Measurements from ENCODE around the gene GPD2.

Gene GPD2

DNA sequence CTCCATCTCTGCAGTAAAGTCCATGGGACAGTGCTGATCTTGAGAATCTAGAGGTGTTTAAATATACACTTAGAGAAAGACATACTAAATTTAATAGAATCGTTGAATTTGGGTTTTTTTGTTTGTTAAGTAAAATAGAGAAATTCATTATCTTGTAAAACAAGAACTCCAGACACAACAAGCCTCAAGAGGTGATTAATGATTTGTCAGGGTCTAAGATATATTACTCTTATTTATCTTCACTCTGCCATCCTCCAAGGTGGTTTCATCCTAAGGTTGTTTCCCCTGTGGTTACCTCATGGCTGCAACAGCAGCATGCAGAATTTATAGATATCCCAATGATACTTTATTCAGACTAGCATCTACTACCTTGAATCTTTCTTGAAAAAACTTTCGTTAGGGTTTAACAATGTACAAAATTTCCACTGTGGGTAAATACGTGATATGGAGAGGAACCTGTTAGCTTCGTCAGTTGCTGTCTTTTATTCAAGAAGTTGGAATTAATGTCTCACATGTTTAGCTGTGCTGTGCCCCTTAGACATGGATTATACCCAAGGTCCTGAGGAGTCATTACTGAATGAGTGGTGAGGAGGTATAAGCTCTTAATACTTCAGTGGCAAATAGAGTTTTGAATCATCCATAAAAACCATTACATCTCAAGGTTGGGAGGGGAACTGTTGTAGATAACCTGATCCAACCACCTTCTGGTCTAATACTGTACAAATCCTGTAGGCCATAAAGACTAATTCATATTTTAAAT, 128.0 kb downstream of the GPD2 start:
- Histone ChIP-seq H3K4me3 (ENCODE audit: low read depth, low read length) (no peak overlapping the region), H3K27ac (ENCODE audit: extremely low read depth, low read depth, low read length) (no peak overlapping the region), H3K4me1 (ENCODE audit: control insufficient read depth, insufficient read depth, low read length) (no peaks in the 10 kb centered on the region), H3K9me3 (ENCODE audit: control insufficient read depth, insufficient read depth, low read depth, low read length) (no peaks in the 10 kb centered on the region), H3K36me3 (ENCODE audit: control insufficient read depth in 2 of 2, insufficient read depth in 1 of 2, low read length in 2 of 2) (no peaks in the 10 kb centered on the region)
- POLR2A ChIA-PET, result no interaction called here
- TF ChIP-seq ZNF184 (tag by site-specific recombination; IDR thresholded peaks at IDR 0.05) (no peak), ZNF112 (tag by site-specific recombination; IDR thresholded peaks at IDR 0.05) (no peak), ZNF48 (tag by site-specific recombination; IDR thresholded peaks at IDR 0.05) (no peak), ZNF692 (tag by site-specific recombination; IDR thresholded peaks at IDR 0.05) (no peak), ZNF341 (tag by site-specific recombination; IDR thresholded peaks at IDR 0.05; ENCODE audit: low read depth) (no peak), ZNF830 (tag by site-specific recombination; IDR thresholded peaks at IDR 0.05; ENCODE audit: low read depth) (no peak), ZSCAN30 (tag by site-specific recombination; IDR thresholded peaks at IDR 0.05) (no peak), ZNF404 (tag by site-specific recombination; IDR thresholded peaks at IDR 0.05) (no peak), BCL11B (tag by site-specific recombination; IDR thresholded peaks at IDR 0.05; ENCODE audit: low read depth) (no peak), KLF10 (tag by site-specific recombination; IDR thresholded peaks at IDR 0.05) (no peak)
- TF ChIP-seq, protein P1, sequence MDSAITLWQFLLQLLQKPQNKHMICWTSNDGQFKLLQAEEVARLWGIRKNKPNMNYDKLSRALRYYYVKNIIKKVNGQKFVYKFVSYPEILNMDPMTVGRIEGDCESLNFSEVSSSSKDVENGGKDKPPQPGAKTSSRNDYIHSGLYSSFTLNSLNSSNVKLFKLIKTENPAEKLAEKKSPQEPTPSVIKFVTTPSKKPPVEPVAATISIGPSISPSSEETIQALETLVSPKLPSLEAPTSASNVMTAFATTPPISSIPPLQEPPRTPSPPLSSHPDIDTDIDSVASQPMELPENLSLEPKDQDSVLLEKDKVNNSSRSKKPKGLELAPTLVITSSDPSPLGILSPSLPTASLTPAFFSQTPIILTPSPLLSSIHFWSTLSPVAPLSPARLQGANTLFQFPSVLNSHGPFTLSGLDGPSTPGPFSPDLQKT (IDR thresholded peaks at IDR 0.05; ENCODE audit: borderline replicate concordance, low read depth, low read length), result no peak
- CTCF ChIA-PET, result interaction anchor here (0.6 kb wide), 1 partner anchor 229 kb away, joined by 3 read pairs; no protein-coding TSS in a partner anchor

DNA sequence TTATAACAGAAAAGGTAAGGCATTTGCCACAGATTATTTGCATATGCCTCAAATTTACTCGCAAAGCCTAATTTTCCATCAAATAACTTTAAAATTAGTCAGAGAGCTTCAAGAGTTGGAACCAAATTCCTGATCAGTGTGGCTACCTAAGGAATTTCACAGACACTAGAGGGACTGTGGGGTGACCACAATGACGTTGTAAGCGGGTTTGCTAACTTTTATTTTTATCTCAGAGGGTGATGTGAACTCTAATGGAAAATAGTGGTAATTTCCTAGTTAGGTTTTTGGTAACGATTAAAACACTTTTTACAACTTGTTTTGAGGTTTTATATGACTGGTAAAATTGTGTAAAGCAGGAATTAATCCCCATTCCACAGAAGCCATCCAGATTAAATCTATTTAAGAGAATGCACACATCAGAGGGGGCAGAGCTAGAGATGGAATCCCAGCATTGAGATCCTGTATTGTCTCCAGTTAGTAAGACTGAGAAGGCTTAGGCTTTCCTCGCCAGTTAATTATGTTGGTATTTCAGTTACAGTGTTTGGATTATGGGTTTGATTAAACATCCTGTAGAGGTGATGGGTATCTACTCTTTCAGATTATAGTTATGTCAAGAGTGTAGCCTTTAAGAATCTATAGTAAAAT, 129.0 kb downstream of the GPD2 start:
- ChIA-PET POLR2A (no interaction called here), CTCF (no interaction called here)
- no peaks in the 10 kb centered on the region for H3K4me1 ChIP-seq (ENCODE audit: control insufficient read depth, insufficient read depth, low read length)
- no peak overlapping the region for H3K27ac ChIP-seq (ENCODE audit: extremely low read depth, low read depth, low read length)
- H3K4me3 ChIP-seq (ENCODE audit: low read depth, low read length), result no peak overlapping the region
- no peaks in the 10 kb centered on the region for H3K9me3 ChIP-seq (ENCODE audit: control insufficient read depth, insufficient read depth, low read depth, low read length)
- TF ChIP-seq, protein P2, sequence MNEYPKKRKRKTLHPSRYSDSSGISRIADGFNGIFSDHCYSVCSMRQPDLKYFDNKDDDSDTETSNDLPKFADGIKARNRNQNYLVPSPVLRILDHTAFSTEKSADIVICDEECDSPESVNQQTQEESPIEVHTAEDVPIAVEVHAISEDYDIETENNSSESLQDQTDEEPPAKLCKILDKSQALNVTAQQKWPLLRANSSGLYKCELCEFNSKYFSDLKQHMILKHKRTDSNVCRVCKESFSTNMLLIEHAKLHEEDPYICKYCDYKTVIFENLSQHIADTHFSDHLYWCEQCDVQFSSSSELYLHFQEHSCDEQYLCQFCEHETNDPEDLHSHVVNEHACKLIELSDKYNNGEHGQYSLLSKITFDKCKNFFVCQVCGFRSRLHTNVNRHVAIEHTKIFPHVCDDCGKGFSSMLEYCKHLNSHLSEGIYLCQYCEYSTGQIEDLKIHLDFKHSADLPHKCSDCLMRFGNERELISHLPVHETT (tag by site-specific recombination; IDR thresholded peaks at IDR 0.05), result no peak
- TF ChIP-seq BCL11A (tag by site-specific recombination; IDR thresholded peaks at IDR 0.05; ENCODE audit: low read depth) (no peak), ZNF677 (tag by site-specific recombination; IDR thresholded peaks at IDR 0.05) (no peak), ZBTB8A (tag by site-specific recombination; IDR thresholded peaks at IDR 0.05) (no peak), GLI4 (tag by site-specific recombination; IDR thresholded peaks at IDR 0.05) (no peak), ZNF473 (tag by site-specific recombination; IDR thresholded peaks at IDR 0.05) (no peak)
- H3K36me3 ChIP-seq (ENCODE audit: control insufficient read depth in 2 of 2, insufficient read depth in 1 of 2, low read length in 2 of 2), result peaks cover 0 to 8% of the 10 kb centered on the region in 2 experiments; a peak in 1 of 3 replicates

- peaks cover 0 to 18% of the 10 kb centered on the region in 2 experiments; a peak in 1 of 3 replicates for H3K36me3 ChIP-seq (ENCODE audit: control insufficient read depth in 2 of 2, insufficient read depth in 1 of 2, low read length in 2 of 2)
- no peaks in the 10 kb centered on the region for H3K9me3 ChIP-seq (ENCODE audit: control insufficient read depth, insufficient read depth, low read depth, low read length)
- ChIA-PET POLR2A (no interaction called here), CTCF (interaction anchor here (0.6 to 0.7 kb wide), 3 partner anchors 23 to 822 kb away, joined by 3 to 8 read pairs (median 3); no protein-coding TSS in a partner anchor)
- H3K27ac ChIP-seq (ENCODE audit: extremely low read depth, low read depth, low read length), result no peak overlapping the region
- H3K4me1 ChIP-seq (ENCODE audit: control insufficient read depth, insufficient read depth, low read length), result no peaks in the 10 kb centered on the region
- H3K4me3 ChIP-seq (ENCODE audit: low read depth, low read length), result no peak overlapping the region
- TF ChIP-seq ZNF26 (tag by site-specific recombination; IDR thresholded peaks at IDR 0.05) (no peak), ZNF701 (tag by site-specific recombination; IDR thresholded peaks at IDR 0.05) (no peak), ZBTB20 (tag by site-specific recombination; IDR thresholded peaks at IDR 0.05) (no peak), SP3 (tag by site-specific recombination; IDR thresholded peaks at IDR 0.05) (no peak)
- TF ChIP-seq, protein P3, sequence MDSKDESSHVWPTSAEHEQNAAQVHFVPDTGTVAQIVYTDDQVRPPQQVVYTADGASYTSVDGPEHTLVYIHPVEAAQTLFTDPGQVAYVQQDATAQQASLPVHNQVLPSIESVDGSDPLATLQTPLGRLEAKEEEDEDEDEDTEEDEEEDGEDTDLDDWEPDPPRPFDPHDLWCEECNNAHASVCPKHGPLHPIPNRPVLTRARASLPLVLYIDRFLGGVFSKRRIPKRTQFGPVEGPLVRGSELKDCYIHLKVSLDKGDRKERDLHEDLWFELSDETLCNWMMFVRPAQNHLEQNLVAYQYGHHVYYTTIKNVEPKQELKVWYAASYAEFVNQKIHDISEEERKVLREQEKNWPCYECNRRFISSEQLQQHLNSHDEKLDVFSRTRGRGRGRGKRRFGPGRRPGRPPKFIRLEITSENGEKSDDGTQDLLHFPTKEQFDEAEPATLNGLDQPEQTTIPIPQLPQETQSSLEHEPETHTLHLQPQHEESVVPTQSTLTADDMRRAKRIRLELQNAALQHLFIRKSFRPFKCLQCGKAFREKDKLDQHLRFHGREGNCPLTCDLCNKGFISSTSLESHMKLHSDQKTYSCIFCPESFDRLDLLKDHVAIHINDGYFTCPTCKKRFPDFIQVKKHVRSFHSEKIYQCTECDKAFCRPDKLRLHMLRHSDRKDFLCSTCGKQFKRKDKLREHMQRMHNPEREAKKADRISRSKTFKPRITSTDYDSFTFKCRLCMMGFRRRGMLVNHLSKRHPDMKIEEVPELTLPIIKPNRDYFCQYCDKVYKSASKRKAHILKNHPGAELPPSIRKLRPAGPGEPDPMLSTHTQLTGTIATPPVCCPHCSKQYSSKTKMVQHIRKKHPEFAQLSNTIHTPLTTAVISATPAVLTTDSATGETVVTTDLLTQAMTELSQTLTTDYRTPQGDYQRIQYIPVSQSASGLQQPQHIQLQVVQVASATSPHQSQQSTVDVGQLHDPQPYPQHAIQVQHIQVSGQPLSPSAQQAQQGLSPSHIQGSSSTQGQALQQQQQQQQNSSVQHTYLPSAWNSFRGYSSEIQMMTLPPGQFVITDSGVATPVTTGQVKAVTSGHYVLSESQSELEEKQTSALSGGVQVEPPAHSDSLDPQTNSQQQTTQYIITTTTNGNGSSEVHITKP (tag by site-specific recombination; IDR thresholded peaks at IDR 0.05), result no peak
Measured at GRCh38 chr2:156573710-156574109, 137.5 kb downstream of the GPD2 start.
